Muscle of leg (tissue), 11 donors: Measurements from ENCODE around the gene RPH3AL. TPM values are rescaled to one million over a fixed set of nuclear protein-coding genes. Genes with fewer than 3 reads are reported as not detected.
"Not testable (repeated sequence)": the region's sequence is repeated elsewhere in the genome, so short reads cannot be mapped to it uniquely, and the experiment has no call there.

Experiments used
- DNase-seq: peaks from one replicate; pipeline ENCODE4 v3.0.0; 2013
- H3K27ac ChIP-seq: one replicate; pipeline ENCODE4 v1.5.1; 2013; ENCODE audit warnings: mild to moderate bottlenecking, low read length, control low read depth
- H3K27me3 ChIP-seq: one replicate; pipeline ENCODE4 v1.6.1; 2013; ENCODE audit warnings: low read length; ENCODE audit not compliant: control insufficient read depth, insufficient read depth
- H3K36me3 ChIP-seq: one replicate; pipeline ENCODE4 v1.6.1; 2013; ENCODE audit warnings: low read length; ENCODE audit not compliant: control insufficient read depth, insufficient read depth
- H3K4me1 ChIP-seq: one replicate; pipeline ENCODE4 v1.6.1; 2013; ENCODE audit warnings: low read length; ENCODE audit not compliant: control insufficient read depth, insufficient read depth
- H3K4me3 ChIP-seq: one replicate; pipeline ENCODE4 v1.5.1; 2013; ENCODE audit warnings: low read length, control low read depth
- H3K9me3 ChIP-seq: replicated peaks from 2 replicates; pipeline ENCODE4 v1.6.1; 2013; ENCODE audit warnings: low read depth, low read length; ENCODE audit not compliant: control insufficient read depth
- WGBS: methylation state at CpG from one replicate; pipeline ENCODE4 v1.1.5; 2013; ENCODE audit warnings: missing lambda C conversion rate; ENCODE audit not compliant: insufficient coverage; 5-methylcytosine and 5-hydroxymethylcytosine counted together
- polyA plus RNA-seq, 8 donors: library from polyadenylated mRNA; unstranded; fragments of 120-200 nt; gene quantifications; one replicate each; pipeline versions ENCODE4 v1.2.1 to v1.2.3, GENCODE V29; 2013; ENCODE audit warnings: inconsistent platforms in 1 of 8, low replicate concordance in 1 of 8; ENCODE audit not compliant: insufficient read length in 8 of 8, insufficient read depth in 1 of 8
- total RNA-seq: library from RNA; stranded (reverse); fragments of 120-200 nt; gene quantifications from one replicate; pipeline ENCODE4 v1.2.4, GENCODE V29; 2013

The RPH3AL gene
- total and polyA plus RNA-seq, 9 donors = 3.0 to 6.1 (median 4.8) TPM

DNA sequence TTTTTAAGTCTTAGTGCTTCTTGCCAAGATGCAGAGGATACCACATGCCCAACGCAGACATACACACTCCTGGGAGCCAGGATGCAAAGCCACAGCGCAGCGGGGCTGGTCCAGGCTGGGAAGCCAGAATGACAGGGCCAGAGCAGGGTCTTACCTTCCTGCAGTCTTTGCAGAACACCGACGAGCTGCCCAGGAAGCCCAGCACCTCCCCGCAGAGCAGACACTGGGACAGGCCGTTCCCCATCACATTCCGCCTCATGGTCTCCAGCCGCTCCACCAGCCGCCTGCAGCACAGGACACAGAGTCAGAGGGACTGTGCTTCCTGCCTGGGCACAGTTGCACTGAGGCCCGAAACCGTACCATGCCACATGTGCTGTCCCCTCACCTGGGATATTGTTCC is 33.3 kb downstream of the RPH3AL start:
- H3K27ac ChIP-seq = no peak overlapping the region
- H3K4me1 ChIP-seq = peaks cover 4% of the 10 kb centered on the region
- H3K9me3 ChIP-seq = peaks cover 14% of the 10 kb centered on the region
- peaks cover 3% of the 10 kb centered on the region for H3K36me3 ChIP-seq
- 89% methylated on average over 12 of the region's 12 CpGs for WGBS
- H3K4me3 ChIP-seq = no peak overlapping the region
- no peak for DNase-seq
- H3K27me3 ChIP-seq = peaks cover 3% of the 10 kb centered on the region

DNA sequence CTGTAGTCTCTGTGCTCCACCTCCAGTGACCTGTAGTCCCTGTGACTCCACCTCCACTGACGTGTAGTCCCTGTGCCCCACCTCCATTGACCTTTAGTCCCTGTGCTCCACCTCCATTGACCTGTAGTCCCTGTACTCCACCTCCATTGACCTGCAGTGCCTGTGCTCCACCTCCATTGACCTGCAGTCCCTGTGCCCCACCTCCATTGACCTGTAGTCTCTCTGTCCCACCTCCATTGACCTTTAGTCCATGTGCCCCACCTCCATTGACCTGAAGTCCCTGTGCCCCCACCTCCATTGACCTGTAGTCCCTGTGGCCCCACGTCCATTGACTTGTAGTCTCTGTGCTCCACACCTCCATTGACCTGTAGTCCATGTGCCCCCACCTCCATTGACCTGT is 35.5 kb downstream of the RPH3AL start:
- peaks cover 14% of the 10 kb centered on the region for H3K9me3 ChIP-seq
- not testable (repeated sequence) for H3K36me3 ChIP-seq, H3K4me1 ChIP-seq, H3K27ac ChIP-seq, DNase-seq, H3K4me3 ChIP-seq, H3K27me3 ChIP-seq
- 70% methylated on average over 2 of the region's 2 CpGs for WGBS

DNA sequence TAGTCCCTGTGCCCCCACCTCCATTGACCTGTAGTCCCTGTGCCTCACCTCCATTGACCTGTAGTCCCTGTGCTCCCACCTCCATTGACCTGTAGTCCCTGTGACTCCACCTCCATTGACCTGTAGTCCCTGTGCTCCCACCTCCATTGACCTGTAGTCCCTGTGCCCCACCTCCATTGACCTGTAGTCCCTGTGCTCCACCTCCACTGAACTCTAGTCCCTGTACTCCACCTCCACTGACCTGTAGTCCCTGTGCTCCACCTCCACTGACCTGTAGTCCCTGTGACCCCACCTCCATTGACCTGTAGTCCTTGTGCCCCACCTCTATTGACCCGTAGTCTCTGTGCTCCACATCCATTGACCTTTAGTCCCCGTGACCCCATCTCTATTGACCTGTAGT is 37.2 kb downstream of the RPH3AL start:
- H3K4me3 ChIP-seq, H3K36me3 ChIP-seq, DNase-seq, H3K27me3 ChIP-seq, H3K4me1 ChIP-seq, H3K27ac ChIP-seq: not testable (repeated sequence)
- WGBS = 63% methylated on average over 2 of the region's 2 CpGs
- peaks cover 14% of the 10 kb centered on the region for H3K9me3 ChIP-seq

DNA sequence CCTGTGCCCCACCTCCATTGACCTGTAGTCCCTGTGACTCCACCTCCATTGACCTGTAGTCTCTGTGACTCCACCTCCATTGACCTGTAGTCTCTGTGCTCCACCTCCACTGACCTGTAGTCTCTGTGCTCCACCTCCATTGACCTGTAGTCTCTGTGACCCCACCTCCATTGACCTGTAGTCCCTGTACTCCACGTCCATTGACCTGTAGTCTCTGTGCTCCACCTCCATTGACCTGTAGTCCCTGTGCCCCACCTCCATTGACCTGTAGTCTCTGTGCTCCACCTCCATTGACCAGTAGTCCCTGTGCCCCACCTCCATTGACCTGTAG is 38.0 kb downstream of the RPH3AL start:
- H3K9me3 ChIP-seq = peaks cover 14% of the 10 kb centered on the region
- 100% methylated on average over 1 of the region's 1 CpG for WGBS
- H3K27me3 ChIP-seq, DNase-seq, H3K27ac ChIP-seq, H3K4me1 ChIP-seq, H3K4me3 ChIP-seq, H3K36me3 ChIP-seq: not testable (repeated sequence)

DNA sequence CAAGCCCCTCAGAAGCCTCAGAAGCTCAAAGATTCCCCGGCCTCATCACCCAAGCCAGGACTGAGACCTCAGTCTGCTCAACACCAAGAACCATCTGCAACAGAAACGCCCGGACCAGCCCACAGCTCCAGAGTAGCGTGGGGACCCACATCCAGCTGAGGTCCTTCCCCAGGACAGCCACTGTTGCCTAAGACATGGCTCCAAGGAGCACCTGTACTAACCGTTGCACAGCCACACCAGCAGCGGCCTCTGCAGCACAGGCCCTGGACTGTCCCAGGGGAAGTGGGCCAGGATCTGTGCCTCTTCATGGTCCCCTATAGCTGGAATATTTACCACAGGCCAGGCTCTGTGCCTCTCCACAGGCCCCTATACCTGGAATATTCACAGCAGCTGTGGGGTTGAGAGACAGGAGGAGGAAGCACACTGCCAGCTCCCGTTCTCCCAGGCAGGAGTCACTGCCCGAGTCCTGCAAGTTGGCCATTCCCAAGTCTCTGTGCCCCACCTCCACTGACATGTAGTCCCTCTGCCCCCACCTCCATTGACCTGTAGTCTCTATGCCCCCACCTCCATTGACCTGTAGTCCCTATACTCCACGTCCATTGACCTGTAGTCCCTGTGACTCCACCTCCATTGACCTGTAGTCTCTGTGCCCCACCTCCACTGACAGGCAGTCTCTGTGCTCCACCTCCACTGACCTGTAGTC is 38.5 kb downstream of the RPH3AL start:
- peaks cover 3% of the 10 kb centered on the region for H3K36me3 ChIP-seq
- 79% methylated on average over 9 of the region's 9 CpGs for WGBS
- peaks cover 14% of the 10 kb centered on the region for H3K9me3 ChIP-seq
- no peak overlapping the region for H3K4me3 ChIP-seq
- H3K27me3 ChIP-seq = peaks cover 7% of the 10 kb centered on the region
- DNase-seq = no peak
- H3K27ac ChIP-seq = no peak overlapping the region
- H3K4me1 ChIP-seq = no peaks in the 10 kb centered on the region

DNA sequence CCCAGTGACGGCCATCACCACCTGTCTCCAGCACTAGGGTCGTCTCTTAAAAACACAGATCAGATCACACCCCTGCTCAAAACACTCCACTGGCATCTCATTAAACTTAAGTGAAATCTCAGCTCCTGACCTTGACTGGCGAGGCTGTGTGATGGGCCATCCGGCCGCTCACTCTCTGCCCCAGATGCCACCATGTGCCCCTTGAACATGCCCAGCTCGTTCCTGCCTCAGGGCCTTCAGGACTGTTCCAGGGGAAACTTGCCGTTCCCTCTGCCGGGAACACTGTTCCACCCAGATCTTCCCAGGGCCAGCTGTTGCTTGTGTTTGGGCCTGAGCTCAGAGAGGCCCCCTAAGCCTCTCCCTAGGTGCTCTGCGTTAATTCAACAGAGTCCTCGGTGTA is 39.4 kb downstream of the RPH3AL start:
- Histone ChIP-seq H3K4me1 (peaks cover 2% of the 10 kb centered on the region), H3K27me3 (peaks cover 7% of the 10 kb centered on the region)
- WGBS = 83% methylated on average over 10 of the region's 10 CpGs

DNA sequence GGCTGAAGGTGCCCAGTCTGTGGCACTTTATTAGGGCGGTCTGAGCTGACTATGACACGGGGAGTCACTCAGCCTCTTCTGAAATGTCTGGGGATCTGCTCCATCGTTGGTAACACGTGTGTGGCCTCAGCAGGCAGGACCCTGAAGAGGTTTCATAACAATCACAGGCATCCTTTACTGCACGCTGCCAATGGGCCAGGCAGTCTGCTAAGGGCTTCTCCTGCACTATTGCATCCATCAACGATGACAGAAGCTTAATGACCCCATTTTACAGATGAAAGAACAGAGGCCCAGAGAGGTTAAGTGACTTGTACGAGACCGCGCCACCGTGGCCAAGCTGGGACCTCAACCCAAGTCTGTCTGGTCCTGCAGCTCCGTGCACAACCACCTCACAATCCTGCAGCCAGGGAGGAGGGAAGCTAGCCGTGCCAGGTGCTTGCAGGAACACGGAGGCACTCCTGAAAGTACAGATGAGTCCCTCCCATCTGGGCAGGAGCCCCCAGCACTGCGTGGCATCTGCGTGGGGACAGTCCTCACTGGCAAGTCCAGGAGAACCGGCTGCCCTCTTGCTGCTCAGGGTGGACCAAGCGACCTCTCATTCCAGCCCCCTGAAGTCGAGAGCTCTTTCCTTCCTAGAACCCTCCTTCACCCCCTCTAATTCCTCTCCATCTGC is 40.0 kb downstream of the RPH3AL start:
- no peak for DNase-seq
- Histone ChIP-seq H3K9me3 (peaks cover 11% of the 10 kb centered on the region), H3K4me3 (no peak overlapping the region), H3K27me3 (peaks cover 7% of the 10 kb centered on the region), H3K27ac (no peak overlapping the region), H3K36me3 (peaks cover 3% of the 10 kb centered on the region), H3K4me1 (peaks cover 7% of the 10 kb centered on the region)
- WGBS = 67% methylated on average over 11 of the region's 18 CpGs

More for the DNA sequence above, 39.4 kb downstream of the RPH3AL start:
- Histone ChIP-seq H3K4me3 (no peak overlapping the region), H3K36me3 (peaks cover 3% of the 10 kb centered on the region), H3K9me3 (peaks cover 13% of the 10 kb centered on the region), H3K27ac (no peak overlapping the region)
- DNase-seq = no peak

DNA sequence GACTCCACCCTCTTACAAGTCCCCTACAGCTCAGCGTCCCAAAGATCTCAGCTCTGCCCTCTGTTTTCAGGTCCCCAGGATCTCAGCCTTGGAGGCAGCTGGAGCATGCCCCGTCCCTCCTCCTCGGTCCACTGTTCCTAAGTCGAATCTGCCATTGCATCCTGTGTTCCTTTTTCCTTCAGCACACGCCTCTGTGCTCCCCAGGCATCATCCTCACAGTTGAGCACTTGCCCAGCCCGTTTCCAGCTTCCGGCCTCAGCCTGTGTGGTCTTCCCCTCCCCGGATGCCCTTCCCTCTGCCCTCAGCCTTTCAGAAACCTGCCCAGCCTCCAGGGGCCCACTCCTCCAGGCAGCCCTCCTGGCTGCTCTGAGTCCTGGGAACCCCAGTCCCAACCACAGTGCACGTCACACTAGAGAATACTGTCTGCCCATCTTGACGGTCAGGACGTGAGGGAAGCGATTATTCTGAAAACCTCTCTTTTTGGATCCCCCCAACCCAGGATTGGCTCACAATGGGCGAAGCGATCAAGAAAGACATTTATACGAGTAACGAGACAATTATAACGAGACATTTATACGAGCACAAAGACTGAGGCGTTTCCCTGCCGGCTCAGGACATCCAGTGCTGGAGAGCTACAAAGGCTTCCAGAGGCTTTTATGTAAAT is 41.4 kb downstream of the RPH3AL start:
- peaks cover 7% of the 10 kb centered on the region for H3K27me3 ChIP-seq
- no peak overlapping the region for H3K27ac ChIP-seq
- H3K9me3 ChIP-seq = peaks cover 11% of the 10 kb centered on the region
- peaks cover 3% of the 10 kb centered on the region for H3K36me3 ChIP-seq
- peaks cover 20% of the 10 kb centered on the region for H3K4me1 ChIP-seq
- 62% methylated on average over 20 of the region's 20 CpGs for WGBS
- no peak for DNase-seq
- H3K4me3 ChIP-seq = no peak overlapping the region

DNA sequence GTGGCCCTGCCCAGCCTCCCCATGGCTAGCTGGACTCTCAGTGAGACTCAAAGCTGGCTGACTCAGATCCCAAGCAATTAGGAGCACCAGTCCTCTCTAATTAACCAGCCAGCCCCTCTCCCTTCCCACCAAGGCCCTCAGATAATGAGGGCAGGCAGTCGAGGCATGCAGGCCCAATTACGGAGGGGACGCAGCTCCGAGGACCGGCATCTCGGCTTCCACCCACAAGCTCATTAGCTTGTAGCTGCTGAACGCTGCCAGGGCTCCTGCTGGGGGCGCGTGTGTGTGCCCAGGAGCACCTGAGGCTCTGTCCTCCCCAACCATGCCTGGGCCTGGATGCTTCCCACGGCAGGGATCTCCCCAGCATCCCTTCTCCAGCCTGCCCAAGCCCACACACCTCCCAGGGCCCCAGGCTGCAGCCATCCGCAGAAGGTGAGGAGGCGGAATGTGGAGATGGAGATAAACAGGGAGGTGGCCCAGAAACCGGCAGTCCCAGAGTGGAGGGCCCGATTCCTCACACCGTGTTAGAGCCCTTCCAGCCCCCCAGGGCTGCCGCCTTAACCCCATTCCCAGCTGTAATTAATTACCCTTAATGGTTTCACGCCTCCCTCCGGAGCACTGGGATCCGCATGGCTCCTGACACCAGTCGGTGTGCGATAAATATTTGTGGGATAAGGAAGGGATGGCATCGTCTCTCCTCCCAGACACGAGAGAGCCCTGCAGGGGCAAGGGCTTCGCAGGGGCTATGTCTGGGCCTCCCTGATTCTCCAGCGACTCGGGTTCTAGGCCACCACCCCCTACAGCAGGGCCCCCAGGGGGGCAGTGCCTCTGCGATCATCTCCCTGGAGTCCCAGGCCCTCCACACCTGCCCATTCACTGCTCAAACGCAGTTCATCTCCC is 42.2 kb downstream of the RPH3AL start:
- Histone ChIP-seq H3K4me1 (peaks cover 29% of the 10 kb centered on the region), H3K27ac (no peak overlapping the region), H3K4me3 (no peak overlapping the region), H3K36me3 (peaks cover 3% of the 10 kb centered on the region), H3K27me3 (peaks cover 7% of the 10 kb centered on the region), H3K9me3 (peaks cover 8% of the 10 kb centered on the region)
- DNase-seq = no peak
- 56% methylated on average over 18 of the region's 28 CpGs for whole genome bisulfite sequencing
